Stimulated activated naive CD8-positive, alpha-beta T cell treated with anti-CD3 and anti-CD28 coated beads, Interleukin-15, Interleukin-2, amounts not matched to agents 100 ng/mL and 50 ng/mL, for 24 hours (primary cell): ENCODE results near the gene AOC1.

Source experiments
- H3K27ac Mint-ChIP-seq: one replicate; pipeline ENCODE4 v1.8.0; 2021; ENCODE audit warnings: mild to moderate bottlenecking, mixed read lengths
- H3K27me3 Mint-ChIP-seq: one replicate; pipeline ENCODE4 v1.8.0; 2021; ENCODE audit warnings: mixed read lengths
- H3K36me3 Mint-ChIP-seq: one replicate; pipeline ENCODE4 v1.8.0; 2021; ENCODE audit warnings: low read depth, mixed read lengths
- H3K4me1 Mint-ChIP-seq: one replicate; pipeline ENCODE4 v1.8.0; 2021; ENCODE audit warnings: low read depth, mixed read lengths
- H3K4me3 Mint-ChIP-seq: one replicate; pipeline ENCODE4 v1.8.0; 2021; ENCODE audit warnings: mild to moderate bottlenecking, mixed read lengths
- H3K9me3 Mint-ChIP-seq: one replicate; pipeline ENCODE4 v1.8.0; 2021; ENCODE audit warnings: mixed read lengths

Gene AOC1

DNA sequence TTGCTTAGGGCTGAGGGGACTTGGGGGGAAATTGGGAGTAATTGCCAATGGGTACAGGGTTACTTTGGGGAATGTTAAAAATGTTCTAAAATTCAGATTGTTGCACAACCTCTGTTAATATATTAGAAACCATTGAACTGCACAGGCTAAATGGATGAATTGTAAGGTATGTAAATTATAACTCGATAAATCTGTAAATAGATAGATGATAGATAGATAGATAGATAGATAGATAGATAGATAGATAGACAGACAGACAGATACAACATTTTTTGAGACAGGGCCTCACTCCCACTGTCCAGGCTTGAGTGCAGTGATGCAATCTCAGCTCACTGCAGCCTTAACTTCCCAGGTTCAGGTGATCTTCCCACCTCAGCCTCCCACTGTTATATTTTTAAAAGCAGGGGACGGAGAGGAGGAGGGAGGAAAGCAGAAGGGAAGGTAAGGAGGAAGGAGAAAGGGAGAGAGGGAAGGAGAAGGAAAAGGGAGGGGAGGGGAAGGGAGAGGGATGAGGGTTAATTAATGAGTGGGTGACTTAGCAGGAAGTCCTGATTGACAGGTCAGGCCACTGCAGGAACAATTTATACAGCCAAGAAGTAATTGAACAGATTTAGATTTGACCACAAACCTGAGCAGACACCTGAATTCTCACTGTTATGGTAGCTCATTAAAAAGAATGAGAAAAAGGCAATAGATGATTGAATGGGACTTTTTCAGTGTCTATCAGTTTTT lies 38.7 kb downstream of the AOC1 start:
- Mint-ChIP-seq H3K27me3 (peaks cover 22% of the 10 kb centered on the region), H3K27ac (no peak overlapping the region), H3K4me1 (no peaks in the 10 kb centered on the region), H3K9me3 (peaks cover 7% of the 10 kb centered on the region), H3K4me3 (no peak overlapping the region), H3K36me3 (no peaks in the 10 kb centered on the region)

DNA sequence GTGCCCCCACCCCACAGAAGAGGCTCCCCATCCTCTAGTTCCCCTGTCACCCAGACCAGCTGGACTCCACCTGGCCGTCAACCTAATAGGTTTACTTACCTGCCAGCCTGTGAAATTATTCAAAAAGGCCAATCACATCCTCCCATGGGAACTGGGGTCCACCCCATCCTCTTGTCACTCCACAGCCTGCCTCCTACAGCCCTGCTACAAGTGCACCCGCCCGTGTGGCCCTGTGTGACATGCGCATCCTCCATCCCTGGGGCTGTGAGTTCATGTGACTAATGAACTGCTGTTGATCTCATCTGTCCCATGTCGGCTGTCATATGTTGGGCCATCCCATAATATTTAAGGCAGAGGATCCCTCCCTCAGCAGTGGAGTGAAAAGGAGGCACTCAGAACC lies 39.4 kb downstream of the AOC1 start:
- H3K27ac Mint-ChIP-seq, result no peak overlapping the region
- H3K36me3 Mint-ChIP-seq, result no peaks in the 10 kb centered on the region
- H3K4me1 Mint-ChIP-seq, result no peaks in the 10 kb centered on the region
- peaks cover 7% of the 10 kb centered on the region for H3K9me3 Mint-ChIP-seq
- no peak overlapping the region for H3K4me3 Mint-ChIP-seq
- peaks cover 27% of the 10 kb centered on the region for H3K27me3 Mint-ChIP-seq

DNA sequence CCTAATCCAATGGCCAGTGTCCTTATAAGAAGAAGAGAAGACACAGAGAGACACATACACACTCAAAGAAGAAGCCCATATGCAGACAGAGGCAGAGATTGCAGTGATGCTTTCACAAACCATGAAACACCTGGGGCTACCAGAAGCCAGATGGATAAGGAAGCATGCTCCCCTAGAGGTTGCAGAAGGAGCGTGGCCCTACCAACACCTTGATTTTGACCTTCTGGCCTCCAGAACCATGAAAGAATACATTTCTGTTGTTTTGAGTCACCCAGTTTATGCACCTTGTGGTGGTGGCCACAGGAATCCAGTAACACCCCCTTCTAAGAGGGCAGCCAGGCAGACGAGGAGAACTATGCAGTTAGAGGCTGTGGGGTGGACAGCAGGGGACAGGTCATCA lies 43.5 kb downstream of the AOC1 start:
- Mint-ChIP-seq H3K27ac (no peak overlapping the region), H3K36me3 (no peaks in the 10 kb centered on the region), H3K27me3 (peaks cover 52% of the 10 kb centered on the region), H3K4me1 (peaks cover 23% of the 10 kb centered on the region), H3K9me3 (peaks cover 7% of the 10 kb centered on the region), H3K4me3 (no peak overlapping the region)

DNA sequence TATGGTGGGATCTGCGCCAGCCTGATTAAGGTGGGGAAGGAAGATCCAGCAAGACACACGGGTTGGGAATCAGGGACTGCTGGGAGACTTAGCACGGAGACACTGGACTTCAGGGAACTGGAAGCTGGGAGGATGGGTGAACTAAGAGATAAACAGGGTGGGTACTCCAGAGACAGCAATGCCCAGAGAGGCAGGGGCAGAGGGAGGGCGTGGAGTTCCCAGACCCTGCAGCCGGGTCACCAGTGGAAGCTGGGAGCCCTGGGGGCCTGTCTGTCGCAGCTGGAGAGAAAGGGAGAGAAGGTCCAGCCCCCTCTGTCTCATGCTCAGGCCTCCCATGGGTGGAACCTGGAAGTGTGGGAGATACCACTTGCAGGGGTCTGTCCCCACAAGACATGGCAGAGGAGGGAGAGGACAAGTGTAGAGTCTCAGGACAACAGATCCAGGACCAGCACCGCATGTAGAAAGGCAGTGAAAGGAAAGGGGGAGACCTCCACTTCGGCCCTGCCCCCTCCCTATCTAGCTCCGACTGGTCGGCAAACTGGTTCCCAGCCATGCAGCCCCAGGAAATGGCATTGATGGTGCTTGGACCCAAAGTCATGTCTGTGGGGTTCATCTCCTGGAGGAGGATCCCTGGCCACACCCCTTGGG lies 44.4 kb downstream of the AOC1 start:
- H3K36me3 Mint-ChIP-seq, result no peaks in the 10 kb centered on the region
- H3K27me3 Mint-ChIP-seq, result peaks cover 59% of the 10 kb centered on the region
- no peak overlapping the region for H3K4me3 Mint-ChIP-seq
- H3K9me3 Mint-ChIP-seq, result peaks cover 7% of the 10 kb centered on the region
- no peak overlapping the region for H3K27ac Mint-ChIP-seq
- H3K4me1 Mint-ChIP-seq, result peaks cover 23% of the 10 kb centered on the region

DNA sequence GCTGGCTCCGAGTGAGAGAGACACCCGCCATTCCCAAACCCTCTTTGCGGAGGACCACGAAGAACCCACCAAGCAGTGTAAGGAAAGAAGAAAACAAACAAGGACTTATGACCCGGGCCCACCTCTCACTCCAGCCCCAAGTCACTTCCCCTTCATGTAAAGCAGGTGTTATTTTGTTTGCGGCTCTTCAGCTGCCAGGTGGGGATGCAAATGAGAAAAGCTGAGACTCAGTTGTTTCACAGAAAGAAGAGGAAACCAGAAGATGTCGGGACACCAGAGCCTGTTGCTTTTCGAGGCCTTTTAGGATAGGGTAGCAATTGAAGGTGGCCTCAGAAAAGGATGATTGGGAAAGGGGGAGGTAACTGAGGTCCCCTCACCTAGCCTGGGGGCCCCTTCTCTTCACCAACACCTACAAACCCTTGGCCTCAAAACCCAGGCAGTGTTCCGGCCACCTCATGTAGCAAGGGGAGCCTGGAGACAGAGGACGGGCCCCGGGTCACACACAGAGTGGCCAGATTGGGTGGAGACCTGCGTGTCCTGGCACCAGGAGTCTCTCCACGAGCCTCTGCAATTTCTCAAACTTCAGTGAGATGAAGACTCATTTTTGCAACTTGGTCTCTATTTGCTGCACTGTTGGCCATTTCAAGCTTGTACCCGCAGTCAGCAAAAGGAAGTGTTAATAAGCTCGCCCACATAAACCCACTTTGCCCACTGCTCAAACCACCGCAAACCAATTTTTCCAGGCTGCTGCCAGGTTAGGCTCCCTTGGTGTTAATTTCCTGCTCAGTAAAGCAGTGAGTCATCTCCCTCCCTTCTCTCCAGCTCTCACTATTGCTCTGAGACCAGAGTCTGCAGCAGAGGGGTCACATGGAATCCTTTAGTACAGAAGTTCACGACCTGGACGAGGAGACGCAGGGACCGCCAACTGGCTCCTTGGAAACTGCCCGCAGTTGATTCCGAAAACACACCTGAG lies 45.5 kb downstream of the AOC1 start:
- H3K27me3 Mint-ChIP-seq, result peaks cover 65% of the 10 kb centered on the region
- peaks cover 7% of the 10 kb centered on the region for H3K9me3 Mint-ChIP-seq
- no peaks in the 10 kb centered on the region for H3K36me3 Mint-ChIP-seq
- H3K4me3 Mint-ChIP-seq, result peak overlapping the region; percentile 58
- peaks cover 23% of the 10 kb centered on the region for H3K4me1 Mint-ChIP-seq
- peak overlapping the region; percentile 67 for H3K27ac Mint-ChIP-seq

DNA sequence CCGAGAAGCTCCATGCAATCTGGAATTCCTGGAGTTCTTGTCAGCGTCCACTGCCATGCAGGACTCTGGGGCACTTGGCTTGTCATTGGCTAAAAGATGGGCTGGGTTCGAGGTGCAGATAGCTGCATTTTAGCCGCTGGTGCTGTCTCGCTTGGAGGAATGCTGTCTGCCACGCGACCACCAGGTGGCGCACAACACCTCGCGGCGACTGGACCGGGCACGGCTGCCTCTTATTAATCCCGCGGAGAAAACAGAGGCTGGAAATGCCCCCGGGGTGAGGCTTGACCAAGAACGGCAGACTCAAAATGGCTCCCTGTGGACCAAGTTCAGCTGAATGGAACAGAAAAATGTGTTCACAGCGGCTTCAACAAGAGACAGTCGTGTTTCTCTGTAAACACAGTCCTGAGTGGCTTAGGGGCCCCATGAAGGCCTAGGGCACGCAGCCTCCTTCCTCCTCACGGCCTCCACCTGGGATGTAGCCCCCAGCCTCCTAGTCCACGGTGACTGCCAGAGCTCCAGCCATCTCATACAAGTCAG lies 46.2 kb downstream of the AOC1 start:
- Mint-ChIP-seq H3K27me3 (peaks cover 61% of the 10 kb centered on the region), H3K4me1 (peaks cover 24% of the 10 kb centered on the region), H3K9me3 (peaks cover 7% of the 10 kb centered on the region), H3K27ac (peak overlapping the region; percentile 67), H3K4me3 (no peak overlapping the region), H3K36me3 (no peaks in the 10 kb centered on the region)

DNA sequence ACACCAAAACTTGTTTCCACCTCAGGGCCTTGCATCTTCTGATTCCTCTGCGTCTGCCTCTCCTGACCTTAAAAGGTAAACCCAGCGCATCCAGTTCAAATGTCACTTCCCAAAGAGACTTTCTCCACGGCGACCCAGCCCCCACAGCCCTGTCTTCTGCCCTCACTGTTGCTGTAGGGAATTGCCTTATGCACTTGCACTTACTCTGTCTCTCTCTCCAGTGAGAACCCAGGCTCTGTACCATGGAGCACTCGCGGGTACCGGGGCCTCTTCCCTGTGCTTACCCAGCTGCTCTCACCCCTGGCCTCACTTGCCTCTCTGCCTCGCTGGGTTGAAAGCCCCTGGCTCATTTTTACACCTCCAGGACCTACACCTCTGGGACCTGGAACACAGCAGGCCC lies 48.4 kb downstream of the AOC1 start:
- no peak overlapping the region for H3K4me3 Mint-ChIP-seq
- no peaks in the 10 kb centered on the region for H3K9me3 Mint-ChIP-seq
- no peak overlapping the region for H3K27ac Mint-ChIP-seq
- peaks cover 30% of the 10 kb centered on the region for H3K4me1 Mint-ChIP-seq
- no peaks in the 10 kb centered on the region for H3K36me3 Mint-ChIP-seq
- peaks cover 60% of the 10 kb centered on the region for H3K27me3 Mint-ChIP-seq

DNA sequence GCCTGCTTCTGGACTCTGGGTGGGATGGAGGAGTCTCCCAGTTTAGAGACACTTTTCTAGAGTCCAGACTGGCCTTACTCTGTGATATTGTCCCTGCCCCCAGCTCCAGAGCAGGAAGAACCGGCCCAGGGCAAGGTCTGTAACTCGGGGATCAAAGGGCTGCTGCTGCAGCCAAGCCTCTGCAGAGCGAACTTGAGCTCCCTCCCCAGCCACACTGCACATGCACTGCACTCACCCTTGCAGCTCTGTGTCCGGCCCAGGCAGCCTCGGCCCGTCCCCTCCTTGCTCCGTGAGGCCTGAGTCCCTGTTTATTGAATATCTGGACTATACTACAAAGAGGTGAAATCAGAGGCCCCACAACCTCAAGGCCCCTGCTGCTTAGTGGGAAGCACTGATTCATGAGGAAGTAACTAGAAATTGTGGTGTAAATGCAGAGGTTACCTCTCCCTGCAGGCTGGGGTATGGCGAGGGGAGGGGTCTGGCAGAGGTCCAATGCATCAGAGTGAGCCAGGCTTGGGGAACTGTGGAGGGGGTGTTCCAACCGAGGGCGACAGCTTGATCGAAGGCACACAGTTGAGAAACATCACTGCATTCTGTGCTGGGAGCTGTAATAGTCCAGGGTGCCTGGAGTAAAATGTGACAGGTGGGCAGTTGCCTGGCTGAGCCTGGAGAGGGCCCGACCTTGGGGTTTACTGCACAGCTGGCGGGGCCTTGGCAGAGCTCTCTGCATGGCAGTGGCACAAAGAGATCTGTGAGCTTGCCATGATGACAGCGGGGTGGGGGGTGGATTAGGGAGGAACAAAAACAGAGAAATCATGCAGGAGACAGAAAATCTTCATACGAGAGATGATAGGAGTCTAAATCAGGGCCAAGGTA lies 49.1 kb downstream of the AOC1 start:
- H3K9me3 Mint-ChIP-seq, result no peaks in the 10 kb centered on the region
- no peak overlapping the region for H3K27ac Mint-ChIP-seq
- H3K36me3 Mint-ChIP-seq, result no peaks in the 10 kb centered on the region
- peaks cover 30% of the 10 kb centered on the region for H3K4me1 Mint-ChIP-seq
- H3K27me3 Mint-ChIP-seq, result peaks cover 59% of the 10 kb centered on the region
- H3K4me3 Mint-ChIP-seq, result no peak overlapping the region

DNA sequence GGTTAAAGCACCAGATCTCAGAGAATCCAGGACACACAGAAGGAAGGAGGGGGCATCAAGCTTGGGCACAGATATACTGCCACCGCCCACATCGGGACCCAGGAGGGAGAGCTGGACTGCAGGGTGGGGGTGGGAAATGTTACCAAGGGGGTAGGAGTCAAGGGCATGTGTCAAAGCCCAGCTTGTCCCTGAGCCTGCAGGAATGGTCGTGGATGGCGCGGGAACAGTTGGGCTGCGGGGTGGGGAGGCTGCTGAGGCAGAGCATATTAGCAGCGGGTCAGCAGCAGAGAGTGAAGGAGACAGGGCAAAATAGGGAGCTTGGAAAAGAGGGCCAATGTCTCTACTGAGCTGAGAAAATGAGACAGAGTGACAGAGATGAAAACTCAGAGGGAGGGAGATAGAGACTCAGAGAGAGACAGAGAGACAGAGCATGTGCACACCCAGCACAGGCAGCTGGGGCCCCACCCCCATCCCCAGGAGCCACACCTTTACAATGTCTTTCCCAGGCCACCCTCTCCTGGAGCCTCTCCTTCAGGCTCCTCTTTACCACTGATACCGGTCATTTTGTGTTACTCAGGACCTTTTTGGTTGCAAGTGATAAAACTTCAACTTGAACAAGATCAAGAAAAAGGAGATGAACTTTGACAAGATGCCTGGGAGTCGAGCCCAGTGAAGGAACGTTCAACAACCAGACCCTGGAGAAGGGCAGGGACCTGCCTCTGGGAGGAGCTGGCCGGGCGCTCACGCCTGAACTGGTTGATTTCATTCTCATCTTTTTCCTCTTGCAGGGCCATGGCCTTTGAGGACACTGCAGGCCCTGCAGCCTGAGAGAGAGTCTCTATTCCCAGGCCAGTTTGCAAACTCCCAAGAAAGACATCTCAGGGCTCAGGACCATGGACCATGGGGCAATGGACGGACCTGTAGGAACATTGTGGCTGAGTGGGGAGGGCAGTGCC lies 50.0 kb downstream of the AOC1 start:
- Mint-ChIP-seq H3K4me1 (peaks cover 27% of the 10 kb centered on the region), H3K27me3 (peaks cover 50% of the 10 kb centered on the region), H3K27ac (no peak overlapping the region), H3K36me3 (no peaks in the 10 kb centered on the region), H3K9me3 (no peaks in the 10 kb centered on the region), H3K4me3 (no peak overlapping the region)

DNA sequence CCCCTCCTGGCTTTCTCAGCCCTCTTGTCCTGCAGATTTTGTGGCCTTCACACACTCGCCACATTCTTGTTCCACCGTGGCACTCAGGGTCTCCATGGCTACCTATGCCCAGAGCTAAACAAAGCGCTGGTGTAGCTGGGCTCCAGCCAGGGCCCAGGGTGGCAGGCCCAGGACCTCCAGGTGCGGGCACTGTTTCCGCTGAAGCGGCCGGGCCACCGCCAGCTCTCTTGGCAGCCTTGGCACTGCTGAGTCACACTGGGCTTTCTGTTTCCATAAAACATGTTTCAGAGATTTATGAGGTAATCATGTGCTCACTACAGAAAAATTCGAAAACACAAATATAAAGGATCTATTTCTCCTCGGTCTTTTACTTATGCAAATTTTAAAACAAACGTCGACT lies 51.3 kb downstream of the AOC1 start:
- Mint-ChIP-seq H3K4me1 (peaks cover 15% of the 10 kb centered on the region), H3K9me3 (no peaks in the 10 kb centered on the region), H3K4me3 (no peak overlapping the region), H3K36me3 (no peaks in the 10 kb centered on the region), H3K27me3 (peaks cover 44% of the 10 kb centered on the region), H3K27ac (no peak overlapping the region)

DNA sequence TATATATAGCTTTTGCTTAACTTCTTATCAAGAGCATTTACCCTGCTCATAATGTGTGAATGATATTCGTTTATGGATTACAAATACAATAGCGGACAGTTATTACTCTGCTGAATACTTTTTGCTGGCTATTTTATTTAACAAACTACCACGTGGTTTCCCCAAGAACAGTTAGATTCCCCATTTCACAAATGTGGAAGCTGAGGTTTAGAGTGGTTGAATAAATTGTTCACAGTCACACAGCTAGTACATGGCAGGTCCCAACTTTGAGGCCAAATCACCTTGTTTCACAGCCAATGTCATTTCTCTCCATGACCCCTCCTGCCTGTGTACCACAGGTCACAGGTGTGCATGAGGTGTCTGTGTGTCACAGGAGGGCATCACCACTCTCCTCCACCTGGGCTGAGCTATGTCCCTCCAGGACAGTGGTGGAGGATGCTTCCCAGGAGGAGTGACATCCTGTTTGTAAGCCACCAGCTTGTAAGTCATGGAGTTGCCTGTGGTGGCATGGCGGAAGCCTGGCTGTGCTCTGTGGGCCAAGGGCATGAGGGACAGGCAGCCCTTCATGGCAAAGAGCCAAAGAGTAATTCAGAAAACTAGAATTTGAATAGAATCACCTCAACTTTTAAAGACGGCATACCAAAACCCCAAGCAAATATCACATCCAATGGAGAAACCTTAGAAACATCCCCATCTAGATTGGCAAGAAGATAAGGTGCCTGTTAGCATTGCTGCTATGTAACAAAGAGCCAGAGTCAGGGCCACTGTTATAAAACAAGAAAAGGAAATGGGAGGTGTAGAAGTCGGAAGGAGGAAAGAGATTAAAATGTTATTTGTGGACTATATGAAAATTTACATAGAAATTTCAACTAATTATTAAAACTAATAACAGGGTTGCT lies 51.9 kb downstream of the AOC1 start:
- H3K9me3 Mint-ChIP-seq, result no peaks in the 10 kb centered on the region
- H3K27me3 Mint-ChIP-seq, result peaks cover 41% of the 10 kb centered on the region
- H3K27ac Mint-ChIP-seq, result no peak overlapping the region
- H3K4me1 Mint-ChIP-seq, result peaks cover 15% of the 10 kb centered on the region
- no peaks in the 10 kb centered on the region for H3K36me3 Mint-ChIP-seq
- no peak overlapping the region for H3K4me3 Mint-ChIP-seq

DNA sequence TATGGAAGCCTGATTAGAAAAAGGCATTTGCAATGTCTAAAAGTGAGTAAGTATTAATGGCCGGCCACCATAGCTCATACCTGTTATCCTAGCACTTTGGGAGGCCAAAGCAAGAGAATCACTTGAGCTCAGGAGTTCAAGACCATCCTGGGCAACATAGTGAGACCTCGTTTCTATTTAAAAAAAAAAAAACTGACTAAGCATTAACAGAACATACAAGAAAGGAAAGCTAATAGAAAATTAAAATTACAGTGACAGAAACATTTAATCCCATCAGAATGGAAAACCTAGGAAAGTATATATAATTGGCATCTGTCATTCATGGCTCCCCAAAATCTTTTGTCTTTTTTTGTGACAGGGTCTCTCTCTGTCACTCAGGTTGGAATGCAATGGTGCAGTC lies 55.9 kb downstream of the AOC1 start:
- no peaks in the 10 kb centered on the region for H3K9me3 Mint-ChIP-seq
- H3K36me3 Mint-ChIP-seq, result no peaks in the 10 kb centered on the region
- no peak overlapping the region for H3K4me3 Mint-ChIP-seq
- H3K27me3 Mint-ChIP-seq, result peaks cover 16% of the 10 kb centered on the region
- no peak overlapping the region for H3K27ac Mint-ChIP-seq
- H3K4me1 Mint-ChIP-seq, result peaks cover 14% of the 10 kb centered on the region
